Measurements from ENCODE around the gene IL10RB. TPM values are rescaled to one million over a fixed set of nuclear protein-coding genes. Genes with fewer than 3 reads are reported as not detected.

IL10RB gene
- total RNA-seq, 1 experiment from 2014 or later, result 3.1 TPM

GRCh38 chr21:33292724-33293123 lies 26.6 kb downstream of the IL10RB start:
- Histone ChIP-seq H2BK15ac (ENCODE audit: low read depth, low read length) (no peak overlapping the region), H4K20me1 (ENCODE audit: control insufficient read depth, insufficient read depth, insufficient read length) (no peaks in the 10 kb centered on the region), H3K23me2 (ENCODE audit: insufficient read length, low read depth, low read length, poor library complexity, severe bottlenecking) (no peaks in the 10 kb centered on the region), H3K4me2 (ENCODE audit: insufficient read depth, insufficient read length, low read length) (no peak overlapping the region), H3K18ac (ENCODE audit: insufficient read length, low read depth, low read length) (no peak overlapping the region), H3K9me3 (ENCODE audit: control insufficient read depth, low read depth, low read length) (no peaks in the 10 kb centered on the region), H2BK20ac (ENCODE audit: low read depth, low read length, poor library complexity, severe bottlenecking) (no peak overlapping the region), H3K27me3 (ENCODE audit: insufficient read depth, low read length) (no peaks in the 10 kb centered on the region), H2AK5ac (ENCODE audit: insufficient read length, low read length) (no peak overlapping the region), H3K4ac (ENCODE audit: low read depth, low read length) (no peak overlapping the region), H3K23ac (ENCODE audit: insufficient read length, low read depth, low read length) (no peak overlapping the region), H2AFZ (ENCODE audit: low read length) (no peak overlapping the region), H4K5ac (ENCODE audit: insufficient read length, low read depth, low read length) (no peak overlapping the region), H3T11ph (ENCODE audit: low read length) (no peak overlapping the region), H3K56ac (ENCODE audit: insufficient read length, low read depth, low read length) (no peak overlapping the region), H2BK5ac (ENCODE audit: insufficient read length, low read length) (no peak overlapping the region), H2BK120ac (ENCODE audit: low read depth, low read length, poor library complexity, severe bottlenecking) (no peak overlapping the region), H3K14ac (ENCODE audit: insufficient read depth, low read length) (no peak overlapping the region), H4K91ac (ENCODE audit: insufficient read length, low read depth, low read length) (no peak overlapping the region), H3K79me1 (ENCODE audit: insufficient read depth, low read depth, low read length, poor library complexity, severe bottlenecking) (no peaks in the 10 kb centered on the region), H3K27ac (ENCODE audit: insufficient read length, low read depth, low read length) (no peak overlapping the region), H3K9ac (ENCODE audit: extremely low read depth, insufficient read length, low read length) (no peak overlapping the region), H3K79me2 (ENCODE audit: insufficient read depth, low read length) (no peaks in the 10 kb centered on the region), H2BK12ac (ENCODE audit: insufficient read length, low read depth, low read length) (no peak overlapping the region), H3K4me1 (ENCODE audit: insufficient read depth, low read length) (no peaks in the 10 kb centered on the region), H4K8ac (replicated peaks; ENCODE audit: insufficient read length, low read depth, low read length) (no peak overlapping the region)
- DNase-seq, result no peak
- Mint-ChIP-seq H3K4me3 (no peak overlapping the region), H3K36me3 (ENCODE audit: insufficient read depth in 1 of 3, low read depth in 3 of 3) (no peaks in the 10 kb centered on the region), H3K9me3 (no peaks in the 10 kb centered on the region), H3K4me1 (no peaks in the 10 kb centered on the region), H3K27me3 (ENCODE audit: low read depth) (no peaks in the 10 kb centered on the region), H3K27ac (no peak overlapping the region)
- TF ChIP-seq CTCF (conservative IDR thresholded peaks at IDR 0.05), result no peak
- WGBS (ENCODE audit: extremely low coverage, insufficient read length, low lambda C conversion rate), result no CpG with 5 or more reads among the region's 5 CpGs

Data from H9 (cell line).